Activated CD8-positive, alpha-beta T cell treated with anti-CD3 and anti-CD28 coated beads, Interleukin-2, amount 10 ng/mL, durations not matched to agents 7 days and 5 days (primary cell): ENCODE results near the gene RDH5. TPM values are rescaled to one million over a fixed set of nuclear protein-coding genes. Genes with fewer than 3 reads are reported as not detected.

Experiments
- ATAC-seq: fragments of 150-1000 bp; cut with Tn5 transposase; one replicate; pipeline ENCODE4 v1.10.0; 2021; ENCODE audit warnings: moderate library complexity
- CTCF ChIA-PET: fragments of 350-600 bp; sonication (Branson Sonifier 250); formaldehyde crosslinking; loops from one replicate; lab custom pipeline; 2021; ENCODE audit warnings: antibody characterized with exemption; lab: Charles Lee
- POLR2A ChIA-PET: fragments of 350-600 bp; sonication (Branson Sonifier 250); formaldehyde crosslinking; loops from one replicate; lab custom pipeline; 2021; ENCODE audit warnings: antibody characterized with exemption; lab: Charles Lee
- DNase-seq: peaks from one replicate; pipeline ENCODE4 v3.0.0-alpha.2; 2020
- H3K27ac Mint-ChIP-seq: one replicate; pipeline ENCODE4 v1.8.0; 2021; ENCODE audit warnings: mild to moderate bottlenecking, mixed read lengths
- H3K27me3 Mint-ChIP-seq: one replicate; pipeline ENCODE4 v1.8.0; 2021; ENCODE audit warnings: low read depth, mixed read lengths
- H3K36me3 Mint-ChIP-seq: one replicate; pipeline ENCODE4 v1.8.0; 2021; ENCODE audit warnings: low read depth, mixed read lengths
- H3K4me1 Mint-ChIP-seq: one replicate; pipeline ENCODE4 v1.8.0; 2021; ENCODE audit warnings: low read depth, mixed read lengths
- H3K4me3 Mint-ChIP-seq: one replicate; pipeline ENCODE4 v1.8.0; 2021; ENCODE audit warnings: mild to moderate bottlenecking, mixed read lengths
- H3K9me3 Mint-ChIP-seq: one replicate; pipeline ENCODE4 v1.8.0; 2022; ENCODE audit warnings: mixed read lengths; ENCODE audit not compliant: insufficient read depth
- total RNA-seq, 2 experiments: library from RNA; stranded (reverse); gene quantifications; one replicate each; pipeline ENCODE4 v1.2.3, GENCODE V29; 2021

The RDH5 gene
- total RNA-seq, 2 experiments from 2014 or later: 12.0 to 12.1 TPM

DNA sequence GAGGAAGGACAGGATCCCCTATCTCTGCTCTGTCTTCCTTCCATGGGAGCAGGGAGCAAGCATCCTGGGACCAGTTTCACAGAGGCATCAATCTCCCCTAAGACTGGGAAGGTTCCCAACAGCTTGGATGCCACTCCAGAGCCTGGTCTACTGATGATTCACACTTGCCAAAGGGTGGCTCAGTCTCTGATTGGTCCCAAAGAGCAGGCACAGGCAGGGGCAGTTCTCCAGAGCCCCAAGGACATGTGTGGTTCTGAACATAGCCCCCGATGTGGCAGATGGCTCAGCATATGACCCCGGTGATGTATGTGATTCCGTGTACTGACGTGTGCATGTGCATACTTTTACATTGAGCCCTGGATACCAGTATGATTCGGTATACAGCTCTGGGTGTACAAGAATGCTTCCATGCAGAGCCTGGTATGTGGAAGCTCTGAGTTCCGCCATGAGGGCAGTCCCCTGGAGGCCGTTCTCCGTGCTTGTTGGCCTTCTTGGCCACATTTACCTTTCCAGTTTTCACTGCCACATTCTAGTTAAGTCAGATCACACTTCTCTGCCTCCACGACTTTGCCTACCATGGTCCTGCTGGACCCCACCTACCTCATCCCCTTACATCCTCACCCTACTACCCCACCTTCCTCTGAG lies 33.7 kb upstream of the RDH5 start:
- no peak overlapping the region for H3K4me3 Mint-ChIP-seq
- CTCF ChIA-PET: no interaction called here
- H3K27me3 Mint-ChIP-seq: peaks cover 9% of the 10 kb centered on the region
- ATAC-seq (no peak), DNase-seq (no peak)
- no peaks in the 10 kb centered on the region for H3K36me3 Mint-ChIP-seq
- peaks cover 5% of the 10 kb centered on the region for H3K4me1 Mint-ChIP-seq
- POLR2A ChIA-PET: no interaction called here
- H3K27ac Mint-ChIP-seq: no peak overlapping the region
- H3K9me3 Mint-ChIP-seq: no peaks in the 10 kb centered on the region

DNA sequence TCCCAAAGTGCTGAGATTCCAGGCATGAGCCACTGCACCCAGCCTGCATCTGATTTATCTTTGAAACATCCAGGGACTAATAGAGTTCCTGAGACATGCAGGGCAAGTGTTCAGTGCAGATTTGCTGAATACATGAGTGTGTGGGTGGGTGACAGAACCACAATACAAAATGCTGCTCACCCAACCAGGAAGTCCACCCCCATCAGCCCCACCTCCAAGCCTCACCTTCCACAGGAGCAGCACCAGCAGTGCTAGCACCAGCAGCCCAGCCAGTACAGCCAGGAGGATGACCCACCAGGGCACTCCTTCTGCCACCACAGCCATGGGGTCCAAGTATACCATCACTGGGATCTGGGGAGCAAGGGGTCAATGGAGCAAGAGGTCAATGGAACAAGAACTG lies 32.4 kb upstream of the RDH5 start:
- no peak for DNase-seq

DNA sequence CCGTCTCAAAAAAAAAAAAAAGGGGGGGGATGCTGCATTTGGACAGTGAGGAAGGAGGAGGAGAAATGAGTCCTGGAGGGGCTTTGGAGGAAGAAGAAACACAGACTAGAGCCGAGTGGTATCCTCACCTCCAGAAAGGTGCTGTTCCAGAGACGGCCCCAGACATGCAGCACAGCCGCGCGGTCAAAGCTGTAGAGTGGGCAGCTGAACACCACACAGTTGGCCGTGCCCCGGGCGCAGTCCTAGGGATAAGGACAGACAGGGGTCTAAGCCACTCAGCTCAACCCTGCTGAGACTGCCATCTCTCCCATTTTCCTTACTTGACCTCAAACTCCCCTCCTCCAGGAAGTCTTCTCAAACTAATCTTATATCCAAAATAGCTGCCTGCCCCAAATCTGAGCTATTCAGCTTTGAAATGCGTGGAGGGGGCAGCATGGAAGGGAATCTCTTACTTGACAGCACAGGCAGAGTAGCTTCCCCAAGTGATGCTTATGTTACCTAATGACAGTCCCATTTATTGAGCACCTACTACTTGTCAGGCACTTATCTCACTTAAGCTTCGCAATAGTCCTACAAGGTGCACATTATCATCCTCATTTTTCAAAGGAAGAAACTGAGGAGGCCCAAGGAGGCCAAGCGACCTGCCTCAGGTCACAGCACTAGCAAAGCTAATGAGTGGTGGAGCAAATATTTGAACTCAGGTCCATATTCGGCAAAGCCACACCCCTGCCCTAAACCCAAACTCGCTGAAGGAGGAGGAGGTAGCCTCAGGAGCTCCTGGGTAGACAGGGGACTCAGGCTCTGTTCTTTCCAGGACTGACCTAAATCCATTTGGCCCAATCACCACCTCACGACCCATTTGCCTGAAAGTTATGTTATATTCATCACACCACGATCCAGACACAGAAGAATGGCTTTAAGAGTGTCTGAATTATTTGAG lies 31.2 kb upstream of the RDH5 start:
- H3K9me3 Mint-ChIP-seq: no peaks in the 10 kb centered on the region
- no peak overlapping the region for H3K27ac Mint-ChIP-seq
- no peak overlapping the region for H3K4me3 Mint-ChIP-seq
- H3K36me3 Mint-ChIP-seq: no peaks in the 10 kb centered on the region
- peaks cover 3% of the 10 kb centered on the region for H3K4me1 Mint-ChIP-seq
- ChIA-PET CTCF (no interaction called here), POLR2A (no interaction called here)
- ATAC-seq (no peak), DNase-seq (no peak)
- peaks cover 3% of the 10 kb centered on the region for H3K27me3 Mint-ChIP-seq

More for the DNA sequence above, 32.4 kb upstream of the RDH5 start:
- ChIA-PET CTCF (no interaction called here), POLR2A (no interaction called here)
- Mint-ChIP-seq H3K4me3 (no peak overlapping the region), H3K36me3 (no peaks in the 10 kb centered on the region), H3K9me3 (no peaks in the 10 kb centered on the region), H3K27me3 (peaks cover 6% of the 10 kb centered on the region), H3K4me1 (peaks cover 3% of the 10 kb centered on the region), H3K27ac (no peak overlapping the region)
- ATAC-seq: no peak

DNA sequence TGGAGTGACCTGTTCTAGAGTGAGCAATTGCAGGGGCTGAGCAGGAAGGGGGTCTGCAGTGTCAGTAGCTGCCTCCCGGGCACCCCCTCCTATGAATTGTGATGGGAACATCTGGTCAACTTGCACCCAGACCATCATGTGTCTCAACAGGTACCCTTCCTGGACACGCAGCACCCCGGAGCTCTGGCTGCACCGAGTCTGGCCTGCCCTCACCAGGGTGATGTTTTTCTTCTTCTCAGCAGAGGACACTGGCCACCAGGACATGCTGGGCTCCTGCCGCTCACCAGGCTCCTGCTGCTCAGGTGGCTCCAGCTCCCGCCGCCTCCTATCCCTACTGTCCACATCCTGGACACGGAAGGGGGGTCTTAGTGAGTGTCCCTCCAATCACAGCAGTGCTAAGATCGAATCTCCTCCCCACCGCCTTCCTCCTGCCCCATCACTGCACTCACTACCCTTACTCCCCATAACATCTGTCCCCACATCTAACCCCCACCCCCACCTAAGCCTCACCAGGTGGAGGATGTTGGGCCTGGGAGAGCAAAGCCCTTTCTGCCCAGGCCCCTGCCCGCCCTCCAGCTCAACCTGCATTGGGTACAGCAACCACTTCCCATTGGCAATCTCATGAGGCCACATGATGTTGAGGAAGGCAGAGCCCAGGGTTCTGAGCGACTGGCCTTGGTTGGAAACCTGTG lies 27.4 kb upstream of the RDH5 start:
- DNase-seq (no peak), ATAC-seq (no peak)
- no peak overlapping the region for H3K27ac Mint-ChIP-seq
- no peaks in the 10 kb centered on the region for H3K27me3 Mint-ChIP-seq
- peaks cover 1% of the 10 kb centered on the region for H3K4me1 Mint-ChIP-seq
- ChIA-PET CTCF (interaction anchor here (0.8 kb wide), 1 partner anchor 13 kb away, joined by 3 read pairs; no protein-coding TSS in a partner anchor), POLR2A (no interaction called here)
- H3K4me3 Mint-ChIP-seq: no peak overlapping the region
- no peaks in the 10 kb centered on the region for H3K9me3 Mint-ChIP-seq
- no peaks in the 10 kb centered on the region for H3K36me3 Mint-ChIP-seq

DNA sequence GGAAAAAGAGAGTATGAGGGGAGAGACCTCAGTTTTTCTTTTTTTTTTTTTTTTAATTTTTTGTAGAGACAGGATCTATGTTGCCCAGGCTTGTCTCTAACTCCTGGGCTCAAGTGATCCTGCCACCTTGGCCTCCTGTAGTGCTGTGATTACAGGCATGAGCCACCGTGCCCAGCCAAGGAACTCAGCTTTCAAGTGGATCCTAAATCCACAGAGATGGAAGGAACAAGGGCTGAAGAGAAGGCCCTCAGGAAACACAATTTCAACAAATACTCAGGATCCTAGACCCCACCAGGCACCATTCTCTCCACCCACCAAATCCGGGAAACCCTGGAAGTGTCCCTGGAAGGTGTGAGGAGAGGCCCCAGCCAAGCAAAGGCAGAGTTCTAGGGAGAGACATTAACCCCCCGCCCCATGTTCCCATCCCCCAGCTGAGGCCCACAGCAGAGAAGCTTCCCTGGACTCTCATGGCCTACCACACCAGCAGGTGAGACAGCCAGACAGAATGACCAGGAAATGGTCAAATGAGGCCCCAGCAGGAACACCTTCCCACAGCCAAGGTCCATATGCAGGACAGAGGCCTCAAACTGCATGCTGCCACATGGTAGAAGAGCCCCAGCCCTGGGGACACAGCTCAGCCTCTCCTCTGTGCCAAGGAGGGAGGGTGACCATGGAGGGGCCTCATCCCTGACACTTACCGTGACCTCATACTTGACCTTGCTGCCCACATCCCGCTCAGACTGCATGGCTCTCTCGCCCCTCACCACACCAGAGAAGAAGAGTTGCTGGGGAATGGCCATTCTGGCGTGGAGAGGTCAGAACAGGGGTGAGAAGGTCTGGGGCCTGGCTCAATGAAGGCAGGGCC lies 26.6 kb upstream of the RDH5 start:
- Mint-ChIP-seq H3K27me3 (no peaks in the 10 kb centered on the region), H3K4me1 (no peaks in the 10 kb centered on the region), H3K4me3 (no peak overlapping the region), H3K27ac (no peak overlapping the region), H3K9me3 (no peaks in the 10 kb centered on the region), H3K36me3 (no peaks in the 10 kb centered on the region)
- ChIA-PET CTCF (interaction anchor here (0.8 to 1.4 kb wide), 3 partner anchors 12 to 37 kb away, joined by 3 to 4 read pairs (median 3); no protein-coding TSS in a partner anchor), POLR2A (no interaction called here)
- no peak for DNase-seq
- no peak for ATAC-seq

DNA sequence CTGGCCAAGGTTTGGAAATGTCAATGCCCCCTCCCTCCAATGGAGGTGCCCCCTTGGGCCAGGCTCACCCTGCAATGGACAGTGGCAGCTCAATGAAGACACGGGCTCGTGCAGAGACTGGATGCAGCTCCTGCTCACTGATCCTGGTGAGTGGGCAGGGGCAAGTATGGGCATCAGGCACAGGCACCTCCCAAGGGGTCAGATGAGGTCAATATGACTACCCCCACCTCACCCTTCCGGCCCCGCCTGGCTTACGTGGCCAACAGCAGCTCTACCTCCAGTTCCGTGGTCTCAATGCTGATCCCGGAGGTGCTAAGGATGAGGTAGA lies 26.0 kb upstream of the RDH5 start:
- no peaks in the 10 kb centered on the region for H3K36me3 Mint-ChIP-seq
- no peak overlapping the region for H3K27ac Mint-ChIP-seq
- no peaks in the 10 kb centered on the region for H3K4me1 Mint-ChIP-seq
- ChIA-PET CTCF (interaction anchor here (1.2 to 1.4 kb wide), 2 partner anchors 12 to 38 kb away, joined by 3 to 4 read pairs; no protein-coding TSS in a partner anchor), POLR2A (no interaction called here)
- ATAC-seq (no peak), DNase-seq (no peak)
- H3K9me3 Mint-ChIP-seq: no peaks in the 10 kb centered on the region
- no peaks in the 10 kb centered on the region for H3K27me3 Mint-ChIP-seq
- no peak overlapping the region for H3K4me3 Mint-ChIP-seq

DNA sequence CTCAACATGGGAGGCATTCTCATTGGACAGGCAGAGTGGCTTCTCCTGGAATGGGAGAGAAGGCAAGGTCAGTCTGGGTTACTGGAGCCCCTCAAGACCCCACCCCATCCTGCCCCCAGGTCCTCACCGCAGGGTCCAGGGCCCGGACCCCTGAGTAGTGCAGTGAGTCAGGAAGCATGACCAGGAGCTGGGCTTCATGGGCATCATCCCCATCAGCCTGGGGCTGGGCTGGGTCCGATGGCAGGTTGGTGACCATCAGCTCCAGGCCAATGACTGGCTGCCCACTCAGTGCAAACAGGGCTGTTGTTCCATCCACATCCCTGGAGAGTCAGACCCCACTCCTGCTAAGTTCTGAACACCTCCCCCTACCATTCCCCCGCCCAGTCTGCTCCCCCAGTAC lies 25.5 kb upstream of the RDH5 start:
- Mint-ChIP-seq H3K27me3 (no peaks in the 10 kb centered on the region), H3K4me3 (no peak overlapping the region), H3K4me1 (no peaks in the 10 kb centered on the region)

DNA sequence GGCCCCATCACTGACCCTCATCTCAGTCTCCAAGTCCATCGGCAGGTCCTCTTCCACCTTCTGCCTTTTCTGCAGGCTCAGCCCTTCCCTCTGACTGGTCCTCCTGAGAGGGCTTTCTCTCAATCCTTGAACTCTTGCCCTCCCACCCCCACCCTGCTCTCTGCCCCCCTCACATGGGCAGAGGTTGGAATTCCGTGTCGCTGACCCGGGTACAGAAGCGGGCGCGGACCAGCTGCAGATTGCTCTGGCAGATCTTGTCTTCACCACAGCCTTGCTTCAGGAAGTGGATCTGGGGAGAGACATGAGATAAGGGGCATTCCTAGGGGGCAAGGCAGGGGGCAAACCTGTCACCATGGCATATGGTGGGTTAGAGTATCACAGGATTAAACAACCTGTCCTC lies 24.8 kb upstream of the RDH5 start:
- Mint-ChIP-seq H3K27ac (no peak overlapping the region), H3K9me3 (no peaks in the 10 kb centered on the region), H3K4me3 (no peak overlapping the region), H3K27me3 (no peaks in the 10 kb centered on the region), H3K36me3 (no peaks in the 10 kb centered on the region), H3K4me1 (no peaks in the 10 kb centered on the region)
- ChIA-PET CTCF (interaction anchor here (1.1 to 2.1 kb wide), 3 partner anchors 39 to 50 kb away, joined by 3 to 8 read pairs (median 3); no protein-coding TSS in a partner anchor), POLR2A (no interaction called here)
- no peak for DNase-seq
- no peak for ATAC-seq

More for the DNA sequence above, 25.5 kb upstream of the RDH5 start:
- POLR2A ChIA-PET: no interaction called here
- Mint-ChIP-seq H3K36me3 (no peaks in the 10 kb centered on the region), H3K9me3 (no peaks in the 10 kb centered on the region), H3K27ac (no peak overlapping the region)
- CTCF ChIA-PET: interaction anchor here (1.2 to 1.4 kb wide), 2 partner anchors 11 to 38 kb away, joined by 3 to 4 read pairs; no protein-coding TSS in a partner anchor
- ATAC-seq (no peak), DNase-seq (no peak)

DNA sequence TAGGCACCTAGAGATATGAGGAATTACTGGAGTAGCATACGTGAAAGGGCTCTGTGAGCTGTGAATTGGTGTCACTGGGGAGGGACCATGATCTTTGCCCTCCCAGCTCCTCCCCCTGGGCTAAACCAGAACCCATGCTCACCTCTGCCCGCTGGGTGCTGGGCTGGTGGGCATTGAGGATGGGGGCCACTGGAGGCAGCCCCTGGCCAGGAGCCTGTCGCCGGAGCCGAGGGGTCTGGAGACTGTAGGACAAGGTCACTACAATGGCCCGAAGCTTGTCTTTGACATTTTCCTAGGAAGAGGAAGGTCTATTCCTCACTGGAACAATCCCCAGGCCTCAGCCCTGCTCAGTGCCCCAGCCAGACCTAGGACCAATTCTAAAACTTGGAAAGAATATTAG lies 24.1 kb upstream of the RDH5 start:
- H3K27me3 Mint-ChIP-seq: no peaks in the 10 kb centered on the region
- H3K9me3 Mint-ChIP-seq: no peaks in the 10 kb centered on the region
- ATAC-seq (no peak), DNase-seq (no peak)
- H3K4me3 Mint-ChIP-seq: no peak overlapping the region
- H3K4me1 Mint-ChIP-seq: no peaks in the 10 kb centered on the region
- no peaks in the 10 kb centered on the region for H3K36me3 Mint-ChIP-seq
- ChIA-PET CTCF (interaction anchor here (1.1 to 2.1 kb wide), 3 partner anchors 40 to 50 kb away, joined by 3 to 8 read pairs (median 3); no protein-coding TSS in a partner anchor), POLR2A (no interaction called here)
- no peak overlapping the region for H3K27ac Mint-ChIP-seq

DNA sequence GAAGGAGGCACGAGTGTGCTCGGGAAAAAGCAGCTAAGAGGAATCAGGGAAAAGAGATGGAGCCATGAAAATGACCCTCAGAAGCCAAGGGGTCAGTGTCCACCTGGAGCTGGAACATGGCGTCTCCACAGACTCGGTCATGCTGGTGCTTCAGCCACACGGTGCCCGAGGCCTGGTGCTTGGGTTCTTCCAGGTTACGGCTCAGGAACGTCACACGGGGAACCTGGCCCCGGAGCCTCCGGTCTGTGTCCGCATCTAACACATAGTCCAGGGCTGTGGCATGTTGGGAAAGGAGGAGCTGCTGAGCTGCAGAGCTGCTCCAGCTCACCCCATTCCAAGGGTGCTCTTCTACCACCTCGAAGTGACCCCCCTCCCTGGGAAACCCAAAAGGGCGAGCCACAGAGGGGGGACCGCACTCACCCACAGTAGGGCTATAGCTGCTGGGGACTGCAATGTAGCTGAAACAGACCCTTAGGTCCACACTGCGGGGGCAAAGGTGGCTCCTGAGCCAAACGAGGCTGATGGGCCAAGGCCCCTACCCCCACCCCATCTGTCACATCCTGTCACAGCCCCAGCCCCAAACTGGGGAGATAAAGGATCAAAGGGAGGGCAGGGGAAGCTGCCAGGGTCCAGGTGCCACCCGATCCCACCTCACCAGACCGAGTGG lies 23.3 kb upstream of the RDH5 start:
- Mint-ChIP-seq H3K27me3 (no peaks in the 10 kb centered on the region), H3K4me3 (no peak overlapping the region), H3K27ac (no peak overlapping the region), H3K4me1 (no peaks in the 10 kb centered on the region), H3K9me3 (no peaks in the 10 kb centered on the region), H3K36me3 (no peaks in the 10 kb centered on the region)
- POLR2A ChIA-PET: no interaction called here
- DNase-seq: no peak
- ATAC-seq: no peak
- CTCF ChIA-PET: interaction anchor here (1.6 to 2.1 kb wide), 2 partner anchors 41 to 51 kb away, joined by 3 to 8 read pairs; no protein-coding TSS in a partner anchor
